CD4-positive, CD25-positive, alpha-beta regulatory T cell (primary cell): Measurements from ENCODE around the gene VSIR. TPM values are rescaled to one million over a fixed set of nuclear protein-coding genes. Genes with fewer than 3 reads are reported as not detected.

Source experiments
- ATAC-seq, 2 donors: fragments of 150-1000 bp; cut with Tn5 transposase; one replicate each; pipeline ENCODE4 v1.10.0; 2021; ENCODE audit warnings: low read depth in 2 of 2, moderate number of reproducible peaks in 2 of 2, moderate library complexity in 1 of 2
- DNase-seq, 3 donors: peaks; one replicate each; pipeline versions ENCODE4 v3.0.0 to v3.0.0-alpha.2; 2012 to 2022; ENCODE audit warnings: mixed read lengths in 1 of 3
- H3K27ac ChIP-seq: one replicate; pipeline ENCODE4 v1.7.0; 2013; ENCODE audit warnings: mild to moderate bottlenecking, low read length; ENCODE audit not compliant: insufficient read depth, poor library complexity, severe bottlenecking
- H3K27me3 ChIP-seq: one replicate; pipeline ENCODE4 v1.7.0; 2013; ENCODE audit warnings: low read length; ENCODE audit not compliant: control insufficient read depth, insufficient read depth
- H3K36me3 ChIP-seq: one replicate; pipeline ENCODE4 v1.7.0; 2013; ENCODE audit warnings: mild to moderate bottlenecking, low read length, moderate library complexity; ENCODE audit not compliant: control insufficient read depth, insufficient read depth
- H3K4me1 ChIP-seq: 2 replicates; pipeline ENCODE4 v1.7.0; 2013; ENCODE audit warnings: mild to moderate bottlenecking, low read length; ENCODE audit not compliant: insufficient read depth, control insufficient read depth, poor library complexity, severe bottlenecking
- H3K4me3 ChIP-seq: one replicate; pipeline ENCODE4 v1.7.0; 2013; ENCODE audit warnings: low read depth, mild to moderate bottlenecking, low read length, moderate library complexity
- H3K9me3 ChIP-seq, 2 experiments: 1 replicate in 1 of 2; 2 replicates in 1 of 2; pipeline ENCODE4 v1.7.0; 2013; ENCODE audit warnings: low read length in 2 of 2, mild to moderate bottlenecking in 1 of 2, moderate library complexity in 1 of 2; ENCODE audit not compliant: control insufficient read depth in 2 of 2
- H3K27ac Mint-ChIP-seq, 3 donors: one replicate each; pipeline ENCODE4 v1.8.0; 2020 to 2022; ENCODE audit warnings: mild to moderate bottlenecking in 3 of 3, mixed read lengths in 3 of 3, moderate library complexity in 2 of 3
- H3K27me3 Mint-ChIP-seq: one replicate; pipeline ENCODE4 v1.8.0; 2022; ENCODE audit warnings: mild to moderate bottlenecking, mixed read lengths
- H3K36me3 Mint-ChIP-seq: one replicate; pipeline ENCODE4 v1.8.0; 2020; ENCODE audit warnings: mixed read lengths
- H3K4me1 Mint-ChIP-seq, 4 donors: one replicate each; pipeline ENCODE4 v1.8.0; 2020 to 2022; ENCODE audit warnings: mixed read lengths in 4 of 4, mild to moderate bottlenecking in 1 of 4
- H3K4me3 Mint-ChIP-seq, 4 donors: one replicate each; pipeline ENCODE4 v1.8.0; 2020 to 2022; ENCODE audit warnings: mild to moderate bottlenecking in 4 of 4, mixed read lengths in 4 of 4, moderate library complexity in 3 of 4
- H3K9me3 Mint-ChIP-seq, 7 donors: one replicate each; pipeline ENCODE4 v1.8.0; 2020 to 2022; ENCODE audit warnings: mixed read lengths in 7 of 7, mild to moderate bottlenecking in 3 of 7, moderate library complexity in 2 of 7
- polyA plus RNA-seq, 4 donors: library from polyadenylated mRNA; unstranded; fragments of 300-500 nt; fragmentation: Illumina TruSeq; gene quantifications; one replicate each; pipeline ENCODE4 v1.2.3, GENCODE V29; 2021
- total RNA-seq: library from RNA; stranded (reverse); gene quantifications from one replicate; pipeline ENCODE4 v1.2.3, GENCODE V29; 2022

Gene VSIR
- total and polyA plus RNA-seq, 5 donors from 2014 or later, result 167 to 339 (median 258) TPM

- Mint-ChIP-seq H3K36me3 (peaks cover 36% of the 10 kb centered on the region), H3K9me3 (no peaks in the 10 kb centered on the region), H3K27ac (peak overlapping the region in 1 of 3 donors; percentile 51), H3K4me3 (no peak overlapping the region), H3K27me3 (no peaks in the 10 kb centered on the region), H3K4me1 (peaks cover 0 to 3% (median 0%) of the 10 kb centered on the region in 4 donors)
- ATAC-seq, result no peak
- Histone ChIP-seq H3K4me3 (no peak overlapping the region), H3K27ac (no peak overlapping the region), H3K4me1 (peaks cover under 1% of the 10 kb centered on the region), H3K9me3 (no peaks in the 10 kb centered on the region), H3K36me3 (peaks cover 61% of the 10 kb centered on the region), H3K27me3 (no peaks in the 10 kb centered on the region)
- DNase-seq, result no peak
These were observed 43.8 kb upstream of the VSIR start for GRCh38 chr10:71816936-71817618.

DNA sequence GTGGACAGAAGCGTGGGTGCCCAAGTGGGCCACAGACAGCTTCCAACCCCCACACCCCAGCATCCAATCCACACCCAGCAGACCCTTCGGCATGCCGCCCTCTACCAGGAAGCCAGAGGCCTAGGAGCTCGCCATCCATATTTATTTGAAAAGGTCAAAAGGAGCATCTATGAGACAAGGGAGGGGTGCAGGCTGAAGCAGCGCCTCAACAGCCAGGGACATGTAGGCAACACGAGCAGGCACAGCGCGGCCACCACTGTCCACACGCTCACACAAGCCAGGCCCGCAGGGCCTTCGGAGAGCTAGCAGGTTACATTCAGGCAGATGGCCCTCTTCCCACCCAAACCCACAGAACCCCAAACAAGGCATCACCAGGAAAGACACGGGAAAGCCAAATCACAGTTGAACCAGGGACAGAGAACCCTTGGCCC is 43.1 kb upstream of the VSIR start:
- Mint-ChIP-seq H3K9me3 (no peaks in the 10 kb centered on the region), H3K36me3 (peaks cover 30% of the 10 kb centered on the region), H3K27me3 (no peaks in the 10 kb centered on the region), H3K4me3 (no peak overlapping the region), H3K27ac (peak overlapping the region in 1 of 3 donors; percentile 43), H3K4me1 (peaks cover 0 to 3% (median 0%) of the 10 kb centered on the region in 4 donors)
- H3K4me1 ChIP-seq, result peaks cover 6% of the 10 kb centered on the region
- ATAC-seq (no peak), DNase-seq (no peak)
- no peak overlapping the region for H3K4me3 ChIP-seq
- H3K27me3 ChIP-seq, result no peaks in the 10 kb centered on the region
- no peaks in the 10 kb centered on the region for H3K9me3 ChIP-seq
- H3K27ac ChIP-seq, result no peak overlapping the region
- peaks cover 55% of the 10 kb centered on the region for H3K36me3 ChIP-seq

- DNase-seq (no peak), ATAC-seq (no peak)
- no peaks in the 10 kb centered on the region for H3K27me3 Mint-ChIP-seq
- Histone ChIP-seq H3K4me1 (peaks cover 6% of the 10 kb centered on the region), H3K27ac (no peak overlapping the region), H3K9me3 (no peaks in the 10 kb centered on the region), H3K27me3 (no peaks in the 10 kb centered on the region), H3K4me3 (no peak overlapping the region), H3K36me3 (peaks cover 46% of the 10 kb centered on the region)
- no peak overlapping the region for H3K4me3 Mint-ChIP-seq
- H3K4me1 Mint-ChIP-seq, result peaks cover 0 to 3% (median 0%) of the 10 kb centered on the region in 4 donors
- H3K9me3 Mint-ChIP-seq, result no peaks in the 10 kb centered on the region
- H3K27ac Mint-ChIP-seq, result no peak overlapping the region
- H3K36me3 Mint-ChIP-seq, result peaks cover 22% of the 10 kb centered on the region
These were observed 42.3 kb upstream of the VSIR start for GRCh38 chr10:71815515-71816130.

DNA sequence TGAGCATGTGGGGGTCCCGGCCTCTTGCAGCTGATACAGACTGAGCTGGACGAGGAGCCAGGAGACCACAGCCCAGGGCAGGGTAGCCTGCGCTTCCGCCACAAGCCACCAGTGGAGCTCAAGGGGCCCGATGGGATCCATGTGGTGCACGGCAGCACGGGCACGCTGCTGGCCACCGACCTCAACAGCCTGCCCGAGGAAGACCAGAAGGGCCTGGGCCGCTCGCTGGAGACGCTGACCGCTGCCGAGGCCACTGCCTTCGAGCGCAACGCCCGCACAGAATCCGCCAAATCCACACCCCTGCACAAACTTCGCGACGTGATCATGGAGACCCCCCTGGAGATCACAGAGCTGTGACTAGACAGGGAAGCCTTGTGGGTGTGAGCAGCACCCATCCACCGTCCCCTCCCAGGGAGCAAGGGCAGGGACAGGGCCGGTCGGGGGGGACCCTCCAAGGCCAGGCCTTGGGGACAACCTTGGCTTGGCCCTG is 41.6 kb upstream of the VSIR start:
- Mint-ChIP-seq H3K4me3 (no peak overlapping the region), H3K36me3 (peaks cover 22% of the 10 kb centered on the region), H3K27me3 (no peaks in the 10 kb centered on the region), H3K4me1 (peaks cover 0 to 3% (median 0%) of the 10 kb centered on the region in 4 donors), H3K27ac (no peak overlapping the region), H3K9me3 (no peaks in the 10 kb centered on the region)
- ATAC-seq (no peak), DNase-seq (no peak)
- Histone ChIP-seq H3K36me3 (peaks cover 40% of the 10 kb centered on the region), H3K4me1 (peaks cover 6% of the 10 kb centered on the region), H3K9me3 (no peaks in the 10 kb centered on the region), H3K27ac (no peak overlapping the region), H3K4me3 (no peak overlapping the region), H3K27me3 (no peaks in the 10 kb centered on the region)

DNA sequence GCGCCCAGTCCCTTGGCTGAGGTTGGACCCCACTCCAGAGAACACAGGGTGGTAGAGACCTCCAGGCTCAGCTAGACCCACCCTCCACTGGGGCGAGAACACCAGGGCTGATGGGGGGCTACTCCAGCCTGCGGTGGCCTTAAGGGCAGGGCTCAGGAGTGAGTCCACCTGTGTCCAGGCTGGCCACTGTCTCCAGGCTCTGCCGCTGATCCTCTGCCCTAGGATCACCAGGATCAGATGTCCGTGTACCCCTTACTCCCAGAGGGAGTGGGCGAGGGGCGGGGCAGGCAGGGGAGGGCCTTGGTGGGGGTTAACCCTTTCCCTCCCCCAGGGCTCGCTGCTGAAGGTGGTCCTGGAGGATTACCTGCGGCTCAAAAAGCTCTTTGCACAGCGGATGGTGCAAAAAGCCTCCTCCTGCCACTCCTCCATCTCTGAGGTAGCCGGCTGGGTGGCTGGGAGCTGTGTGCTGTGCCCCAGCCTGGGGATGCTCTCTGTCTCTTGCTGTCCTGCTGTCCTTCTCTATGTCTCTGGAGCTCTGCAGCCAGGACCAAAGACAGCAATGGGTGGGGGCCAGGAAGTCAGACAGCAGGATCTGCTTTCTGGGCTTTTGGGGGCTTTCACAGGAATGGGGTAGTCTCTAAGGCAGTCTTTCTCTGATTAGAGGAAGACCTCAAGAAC is 39.7 kb upstream of the VSIR start:
- no peak for ATAC-seq
- Histone ChIP-seq H3K36me3 (peaks cover 21% of the 10 kb centered on the region), H3K4me1 (peaks cover 6% of the 10 kb centered on the region), H3K4me3 (no peak overlapping the region), H3K27me3 (no peaks in the 10 kb centered on the region), H3K9me3 (no peaks in the 10 kb centered on the region), H3K27ac (no peak overlapping the region)
- Mint-ChIP-seq H3K9me3 (no peaks in the 10 kb centered on the region), H3K4me1 (peaks cover 0 to 3% (median 0%) of the 10 kb centered on the region in 4 donors), H3K27me3 (no peaks in the 10 kb centered on the region), H3K27ac (peak overlapping the region in 1 of 3 donors; percentile 85), H3K4me3 (no peak overlapping the region), H3K36me3 (peaks cover 25% of the 10 kb centered on the region)
- no peak for DNase-seq

DNA sequence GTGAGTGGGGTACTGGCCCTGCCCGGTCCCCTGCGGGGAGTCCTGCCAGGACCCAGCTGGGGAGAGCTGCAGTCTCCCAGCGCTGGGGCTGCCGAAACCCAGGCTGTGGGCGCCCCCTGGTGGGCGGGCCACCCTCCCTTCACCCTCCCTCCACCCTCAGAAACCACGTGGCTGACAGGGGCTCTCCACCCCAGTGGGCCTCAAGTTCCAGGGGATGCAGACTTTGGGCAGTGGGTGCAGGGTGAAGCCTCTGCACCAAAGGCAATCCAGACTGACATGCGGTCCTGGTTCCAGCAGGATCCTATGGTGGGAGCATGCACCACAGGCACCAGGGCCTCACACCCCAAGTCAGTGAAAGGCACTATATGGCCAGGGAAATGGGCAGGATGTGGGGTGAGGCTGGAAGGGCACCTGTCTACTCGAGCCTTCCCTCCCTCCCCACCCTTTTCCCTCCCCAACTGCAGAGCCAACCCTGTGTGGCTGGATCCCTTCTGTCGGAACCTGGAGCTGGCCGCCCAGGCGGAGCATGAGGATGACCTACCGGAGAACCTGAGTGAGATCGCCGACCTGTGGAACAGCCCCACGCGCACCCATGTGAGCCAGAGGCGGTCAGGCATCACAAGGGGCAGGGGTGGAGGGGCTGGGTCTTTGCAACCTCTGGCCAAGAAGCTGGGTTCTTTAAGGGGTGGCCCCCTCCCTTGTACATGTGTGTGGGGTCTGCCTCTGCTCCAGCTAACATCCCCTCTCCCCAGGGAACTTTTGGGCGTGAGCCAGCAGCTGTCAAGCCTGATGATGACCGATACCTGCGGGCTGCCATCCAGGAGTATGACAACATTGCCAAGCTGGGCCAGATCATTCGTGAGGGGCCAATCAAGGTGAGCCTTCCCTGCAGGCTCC is 38.9 kb upstream of the VSIR start:
- peaks cover 13% of the 10 kb centered on the region for H3K36me3 ChIP-seq
- H3K9me3 ChIP-seq, result no peaks in the 10 kb centered on the region
- H3K27me3 ChIP-seq, result no peaks in the 10 kb centered on the region
- H3K27ac ChIP-seq, result no peak overlapping the region
- H3K36me3 Mint-ChIP-seq, result peaks cover 25% of the 10 kb centered on the region
- DNase-seq (peak; percentile 61 to 79 (median 74)), ATAC-seq (peak; percentile 79 to 85)
- H3K27me3 Mint-ChIP-seq, result no peaks in the 10 kb centered on the region
- no peaks in the 10 kb centered on the region for H3K9me3 Mint-ChIP-seq
- no peak overlapping the region for H3K4me3 ChIP-seq
- no peak overlapping the region for H3K4me3 Mint-ChIP-seq
- peaks cover 0 to under 1% (median 0%) of the 10 kb centered on the region in 4 donors for H3K4me1 Mint-ChIP-seq
- H3K27ac Mint-ChIP-seq, result no peak overlapping the region
- H3K4me1 ChIP-seq, result peaks cover 6% of the 10 kb centered on the region

DNA sequence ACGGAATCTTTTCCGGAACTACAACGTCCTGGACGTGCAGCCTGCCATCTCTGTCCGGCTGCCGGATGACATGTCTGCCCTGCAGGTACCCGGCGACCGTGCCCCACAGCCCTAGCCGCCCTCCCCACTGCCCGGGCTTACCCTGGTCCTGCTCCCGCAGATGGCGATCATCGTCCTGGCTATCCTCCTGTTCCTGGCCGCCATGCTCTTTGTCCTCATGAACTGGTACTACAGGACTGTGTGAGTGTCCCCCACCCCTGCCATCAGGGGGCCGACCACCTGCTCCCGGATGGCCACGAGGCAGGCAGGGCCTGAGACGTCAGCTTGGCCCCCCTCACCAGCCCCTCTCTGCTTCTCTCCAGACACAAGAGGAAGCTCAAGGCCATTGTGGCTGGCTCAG is 38.0 kb upstream of the VSIR start:
- ATAC-seq, result no peak
- no peaks in the 10 kb centered on the region for H3K27me3 ChIP-seq
- H3K4me1 Mint-ChIP-seq, result no peaks in the 10 kb centered on the region

More for the DNA sequence above, 38.0 kb upstream of the VSIR start:
- H3K36me3 ChIP-seq, result peaks cover 4% of the 10 kb centered on the region
- H3K4me3 Mint-ChIP-seq, result no peak overlapping the region
- no peak overlapping the region for H3K4me3 ChIP-seq
- no peaks in the 10 kb centered on the region for H3K9me3 Mint-ChIP-seq
- no peak overlapping the region for H3K27ac ChIP-seq
- H3K4me1 ChIP-seq, result peaks cover 6% of the 10 kb centered on the region
- H3K9me3 ChIP-seq, result no peaks in the 10 kb centered on the region
- no peak overlapping the region for H3K27ac Mint-ChIP-seq
- H3K27me3 Mint-ChIP-seq, result no peaks in the 10 kb centered on the region
- H3K36me3 Mint-ChIP-seq, result peaks cover 19% of the 10 kb centered on the region
- DNase-seq, result no peak
